NB4 (cell line): ENCODE results near the gene PIK3R3.

ENCODE experiments used
- DNase-seq: peaks from one replicate; pipeline ENCODE4 v3.0.0; 2010; ENCODE audit warnings: low read depth
- H3K4me3 ChIP-seq: one replicate; pipeline ENCODE4 v1.5.1; 2011; ENCODE audit warnings: mild to moderate bottlenecking, low read depth, low read length, moderate library complexity
- CTCF ChIP-seq: IDR thresholded peaks from one replicate; pipeline ENCODE4 v1.5.1; 2012; ENCODE audit warnings: low read depth, low read length
- MAX ChIP-seq: IDR thresholded peaks from 2 replicates; pipeline ENCODE4 v1.6.1; 2011; ENCODE audit warnings: low read depth, low read length
- MYC ChIP-seq: IDR thresholded peaks from 2 replicates; pipeline ENCODE4 v1.6.1; 2011; ENCODE audit warnings: low read depth, low read length
- POLR2A ChIP-seq: IDR thresholded peaks from 2 replicates; pipeline ENCODE4 v1.6.1; 2011; ENCODE audit warnings: mild to moderate bottlenecking; ENCODE audit not compliant: insufficient read length; ENCODE audit errors: extremely low read depth

Gene PIK3R3

GRCh38 chr1:46065405-46065804, 67.0 kb downstream of the PIK3R3 start:
- peak; percentile 36 for DNase-seq
- no peak for TF ChIP-seq POLR2A
- TF ChIP-seq CTCF, result no peak
- TF ChIP-seq MYC, result no peak
- TF ChIP-seq MAX, result peak; percentile 54; the same call in 1 of the 2 replicates

GRCh38 chr1:46064708-46065107, 67.7 kb downstream of the PIK3R3 start:
- H3K4me3 ChIP-seq, result no peak overlapping the region
- DNase-seq, result no peak
- TF ChIP-seq CTCF (no peak), POLR2A (no peak), MYC (no peak), MAX (no peak)

More at GRCh38 chr1:46065405-46065804, 67.0 kb downstream of the PIK3R3 start:
- H3K4me3 ChIP-seq, result no peak overlapping the region

GRCh38 chr1:46062651-46063319, 69.6 kb downstream of the PIK3R3 start:
- peak; percentile 37 for DNase-seq
- no peak overlapping the region for H3K4me3 ChIP-seq
- no peak for TF ChIP-seq MYC
- no peak for TF ChIP-seq MAX
- TF ChIP-seq CTCF, result no peak
- no peak for TF ChIP-seq POLR2A

- TF ChIP-seq MAX (no peak), MYC (no peak), CTCF (no peak), POLR2A (no peak)
- no peak overlapping the region for H3K4me3 ChIP-seq
- DNase-seq, result no peak
These were observed 71.3 kb downstream of the PIK3R3 start for GRCh38 chr1:46061146-46061545.

GRCh38 chr1:46058936-46059335, 73.5 kb downstream of the PIK3R3 start:
- no peak for DNase-seq
- TF ChIP-seq MYC, result no peak
- TF ChIP-seq POLR2A, result no peak
- TF ChIP-seq MAX, result no peak
- no peak for TF ChIP-seq CTCF
- no peak overlapping the region for H3K4me3 ChIP-seq
